Measurements from ENCODE around the gene TBC1D2B.

The TBC1D2B gene

GRCh38 chr15:78079298-78080087, 2.0 kb upstream of the TBC1D2B start:
- no peak for DNase-seq (ENCODE audit: low read depth)
- TF ChIP-seq CTCF (conservative IDR thresholded peaks at IDR 0.05; ENCODE audit: low read depth, low read length): no peak
- no peak overlapping the region for H3K4me3 ChIP-seq (ENCODE audit: low read depth, low read length)

GRCh38 chr15:78077871-78078210, 330 bp upstream of the TBC1D2B start:
- peak overlapping the region; percentile 92 for H3K4me3 ChIP-seq (ENCODE audit: low read depth, low read length)
- TF ChIP-seq CTCF (conservative IDR thresholded peaks at IDR 0.05; ENCODE audit: low read depth, low read length): no peak
- peak; percentile 45 for DNase-seq (ENCODE audit: low read depth)

- peak overlapping the region; percentile 92 for H3K4me3 ChIP-seq (ENCODE audit: low read depth, low read length)
- peak; percentile 41 for DNase-seq (ENCODE audit: low read depth)
- TF ChIP-seq CTCF (conservative IDR thresholded peaks at IDR 0.05; ENCODE audit: low read depth, low read length): peak; percentile 45
Measured at GRCh38 chr15:78076231-78077052, 1.1 kb downstream of the TBC1D2B start.

GRCh38 chr15:78075490-78076230, 1.9 kb downstream of the TBC1D2B start:
- DNase-seq (ENCODE audit: low read depth): peak; percentile 96
- peak overlapping the region; percentile 92 for H3K4me3 ChIP-seq (ENCODE audit: low read depth, low read length)
- TF ChIP-seq CTCF (conservative IDR thresholded peaks at IDR 0.05; ENCODE audit: low read depth, low read length): no peak

- no peak for DNase-seq (ENCODE audit: low read depth)
- H3K4me3 ChIP-seq (ENCODE audit: low read depth, low read length): peak overlapping the region; percentile 15
- TF ChIP-seq CTCF (conservative IDR thresholded peaks at IDR 0.05; ENCODE audit: low read depth, low read length): no peak
Measured at GRCh38 chr15:78073046-78073787, 4.3 kb downstream of the TBC1D2B start.

GRCh38 chr15:78072080-78072892, 5.2 kb downstream of the TBC1D2B start:
- DNase-seq (ENCODE audit: low read depth): peak; percentile 99
- peak overlapping the region; percentile 5 for H3K4me3 ChIP-seq (ENCODE audit: low read depth, low read length)
- TF ChIP-seq CTCF (conservative IDR thresholded peaks at IDR 0.05; ENCODE audit: low read depth, low read length): no peak

Data from choroid plexus epithelial cell (primary cell).